Ovary (tissue), 3 donors: ENCODE data around the gene PKD1L1.

Source experiments
- EP300 ChIP-seq: sonication (generic); formaldehyde crosslinking; IDR thresholded peaks from one replicate; pipeline ENCODE4 v1.6.1; 2017; ENCODE audit warnings: antibody characterized with exemption
- TF ChIP-seq, protein P1 (sequence below), 3 donors: fragments of 450-650 bp in 2 of 3; fragments of 200-600 bp in 1 of 3; IDR thresholded peaks; one replicate each; pipeline versions ENCODE4 v1.5.1 to v1.8.0; 2016 to 2022; ENCODE audit warnings: antibody characterized with exemption in 3 of 3, mild to moderate bottlenecking in 1 of 3
- donor health status: DM: no; HTN: no; CAD: no.

DNA sequence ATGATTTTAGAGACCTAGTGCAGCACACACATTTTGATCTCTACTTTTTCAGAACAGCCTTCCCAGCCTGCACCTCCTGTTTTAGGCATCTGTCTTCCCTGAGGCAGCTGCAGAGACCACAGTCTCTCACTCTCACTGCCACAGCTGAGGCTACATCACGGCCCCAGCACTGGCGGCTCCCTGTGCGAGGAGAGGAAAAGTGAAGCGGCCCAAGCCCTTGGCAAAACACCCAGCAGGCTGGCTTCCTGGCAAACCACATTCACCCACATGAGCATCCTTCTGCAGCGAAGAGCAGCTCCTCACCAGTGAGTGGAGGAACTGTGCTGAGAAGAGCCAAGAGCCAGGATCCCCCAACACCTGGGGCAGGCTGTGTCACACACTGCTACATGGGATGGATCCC is 17.2 kb upstream of the PKD1L1 start:
- TF ChIP-seq, protein P1, sequence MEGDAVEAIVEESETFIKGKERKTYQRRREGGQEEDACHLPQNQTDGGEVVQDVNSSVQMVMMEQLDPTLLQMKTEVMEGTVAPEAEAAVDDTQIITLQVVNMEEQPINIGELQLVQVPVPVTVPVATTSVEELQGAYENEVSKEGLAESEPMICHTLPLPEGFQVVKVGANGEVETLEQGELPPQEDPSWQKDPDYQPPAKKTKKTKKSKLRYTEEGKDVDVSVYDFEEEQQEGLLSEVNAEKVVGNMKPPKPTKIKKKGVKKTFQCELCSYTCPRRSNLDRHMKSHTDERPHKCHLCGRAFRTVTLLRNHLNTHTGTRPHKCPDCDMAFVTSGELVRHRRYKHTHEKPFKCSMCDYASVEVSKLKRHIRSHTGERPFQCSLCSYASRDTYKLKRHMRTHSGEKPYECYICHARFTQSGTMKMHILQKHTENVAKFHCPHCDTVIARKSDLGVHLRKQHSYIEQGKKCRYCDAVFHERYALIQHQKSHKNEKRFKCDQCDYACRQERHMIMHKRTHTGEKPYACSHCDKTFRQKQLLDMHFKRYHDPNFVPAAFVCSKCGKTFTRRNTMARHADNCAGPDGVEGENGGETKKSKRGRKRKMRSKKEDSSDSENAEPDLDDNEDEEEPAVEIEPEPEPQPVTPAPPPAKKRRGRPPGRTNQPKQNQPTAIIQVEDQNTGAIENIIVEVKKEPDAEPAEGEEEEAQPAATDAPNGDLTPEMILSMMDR (IDR thresholded peaks at IDR 0.05), result no peak
- TF ChIP-seq EP300, result no peak
